HG03469 (cell line): ENCODE results near the gene GEMIN7.
"Not testable (repeated sequence)": the region's sequence is repeated elsewhere in the genome, so short reads cannot be mapped to it uniquely, and the experiment has no call there.

Experiments used
- ATAC-seq: cut with Tn5 transposase; IDR thresholded peaks from one replicate; pipeline ENCODE4 v1.9.1; 2021; ENCODE audit warnings: mild to moderate bottlenecking, moderate library complexity, moderate number of reproducible peaks; ENCODE audit not compliant: unreplicated experiment

Gene GEMIN7

DNA sequence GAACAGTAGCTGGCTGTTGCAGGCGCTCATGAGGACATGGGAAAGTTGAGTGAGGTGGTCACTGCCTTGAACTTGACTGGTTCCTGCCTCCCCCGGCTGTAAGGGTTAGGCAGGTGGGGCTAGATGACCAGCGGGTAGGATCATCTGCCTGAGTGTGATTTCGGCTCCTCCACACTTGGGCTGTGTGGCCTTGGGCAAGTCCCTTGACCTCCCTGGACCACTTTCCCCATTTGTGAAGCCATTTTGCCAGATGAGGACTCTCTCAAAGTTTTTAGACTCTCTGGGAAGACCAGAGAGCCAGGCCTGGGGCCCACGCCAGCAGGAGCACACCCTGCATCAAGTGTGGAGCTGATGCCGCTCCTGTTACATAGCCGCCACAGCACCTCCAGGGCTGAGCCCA lies 23.4 kb downstream of the GEMIN7 start:
- no peak for ATAC-seq

DNA sequence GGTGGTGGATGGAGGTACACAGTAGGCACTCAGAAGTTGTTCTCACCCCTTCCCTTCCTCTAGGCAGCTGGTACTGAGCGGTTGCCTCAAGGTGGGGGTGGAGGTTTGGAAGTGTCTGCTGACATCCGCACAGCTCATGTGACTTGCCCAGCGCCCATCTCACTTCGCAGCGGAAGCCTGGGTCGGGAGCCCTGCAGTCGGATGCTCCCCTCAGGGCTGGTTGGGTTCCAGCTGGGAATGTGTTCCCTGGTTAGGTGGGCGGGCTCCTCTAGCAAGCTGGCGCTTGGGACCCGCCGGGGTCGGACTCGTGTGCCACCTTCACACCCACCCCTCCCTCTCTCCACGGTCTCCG lies 24.1 kb downstream of the GEMIN7 start:
- ATAC-seq = no peak

DNA sequence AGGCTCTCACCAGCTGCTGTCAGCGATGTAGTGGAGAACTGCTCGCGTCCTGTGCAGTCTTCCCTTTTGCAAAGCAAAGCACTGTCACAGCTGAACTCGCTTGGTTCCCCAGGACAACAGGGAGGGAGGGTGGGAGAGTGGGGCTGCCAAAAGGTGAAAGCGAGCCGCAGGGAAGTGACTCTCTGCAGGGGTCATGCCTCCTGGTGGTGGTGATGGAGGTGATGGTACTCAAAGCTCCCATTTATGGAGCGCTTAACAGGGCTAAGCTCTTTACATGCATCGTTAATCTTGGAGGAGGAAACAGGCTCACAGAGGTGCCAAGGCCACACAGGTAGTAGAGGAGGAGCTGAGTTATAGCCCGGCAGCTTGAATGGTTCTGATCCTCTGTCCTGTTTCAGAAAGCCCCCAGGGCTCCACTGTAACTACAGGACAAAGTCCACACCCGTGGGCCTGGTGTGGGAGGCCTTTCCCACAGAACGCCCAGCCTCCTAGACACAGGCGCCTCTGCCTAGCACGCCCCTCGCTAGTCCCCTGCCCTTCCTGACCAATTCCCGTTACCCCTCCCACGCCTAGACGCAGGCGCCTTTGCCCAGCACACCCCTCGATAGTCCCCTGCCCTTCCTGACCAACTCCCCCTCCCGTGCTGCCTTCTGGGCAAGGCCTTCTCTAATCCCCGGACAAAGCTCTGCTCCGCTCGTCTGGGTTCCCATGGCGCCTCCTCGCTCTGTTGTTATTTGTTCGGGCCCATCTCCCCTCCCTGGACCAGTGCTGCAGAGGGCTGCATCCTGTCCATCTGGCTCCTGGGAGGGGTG lies 24.7 kb downstream of the GEMIN7 start:
- no peak for ATAC-seq

GRCh38 chr19:45104658-45105349 lies 25.7 kb downstream of the GEMIN7 start:
- ATAC-seq = no peak

GRCh38 chr19:45106363-45106762 lies 27.3 kb downstream of the GEMIN7 start:
- not testable (repeated sequence) for ATAC-seq

GRCh38 chr19:45107621-45108150 lies 28.6 kb downstream of the GEMIN7 start:
- ATAC-seq = no peak

GRCh38 chr19:45110851-45111266 lies 31.8 kb downstream of the GEMIN7 start:
- ATAC-seq = no peak

- ATAC-seq = no peak
These were observed 33.2 kb downstream of the GEMIN7 start for GRCh38 chr19:45112111-45112827.

DNA sequence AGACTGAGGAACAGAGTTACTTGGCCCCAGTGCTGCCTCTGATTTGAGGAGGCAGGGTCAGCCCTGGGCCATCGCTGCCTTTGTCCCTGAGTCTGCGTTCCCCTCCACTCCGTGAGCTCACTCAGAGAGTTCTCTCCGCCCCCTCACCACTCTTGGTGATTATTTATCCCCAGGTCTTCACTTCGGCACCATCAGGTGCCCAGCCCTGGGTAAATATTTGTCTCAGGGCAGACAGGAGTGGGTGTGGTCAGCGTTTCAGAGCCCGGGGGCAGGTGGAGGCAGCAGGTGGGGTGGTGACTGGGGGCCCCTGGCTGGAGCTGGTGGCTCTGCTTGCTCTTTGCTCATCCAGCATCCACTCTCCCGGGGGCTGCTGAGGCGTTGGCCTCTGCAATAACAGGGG lies 34.6 kb downstream of the GEMIN7 start:
- ATAC-seq = no peak

GRCh38 chr19:45114116-45114515 lies 35.1 kb downstream of the GEMIN7 start:
- ATAC-seq = no peak

DNA sequence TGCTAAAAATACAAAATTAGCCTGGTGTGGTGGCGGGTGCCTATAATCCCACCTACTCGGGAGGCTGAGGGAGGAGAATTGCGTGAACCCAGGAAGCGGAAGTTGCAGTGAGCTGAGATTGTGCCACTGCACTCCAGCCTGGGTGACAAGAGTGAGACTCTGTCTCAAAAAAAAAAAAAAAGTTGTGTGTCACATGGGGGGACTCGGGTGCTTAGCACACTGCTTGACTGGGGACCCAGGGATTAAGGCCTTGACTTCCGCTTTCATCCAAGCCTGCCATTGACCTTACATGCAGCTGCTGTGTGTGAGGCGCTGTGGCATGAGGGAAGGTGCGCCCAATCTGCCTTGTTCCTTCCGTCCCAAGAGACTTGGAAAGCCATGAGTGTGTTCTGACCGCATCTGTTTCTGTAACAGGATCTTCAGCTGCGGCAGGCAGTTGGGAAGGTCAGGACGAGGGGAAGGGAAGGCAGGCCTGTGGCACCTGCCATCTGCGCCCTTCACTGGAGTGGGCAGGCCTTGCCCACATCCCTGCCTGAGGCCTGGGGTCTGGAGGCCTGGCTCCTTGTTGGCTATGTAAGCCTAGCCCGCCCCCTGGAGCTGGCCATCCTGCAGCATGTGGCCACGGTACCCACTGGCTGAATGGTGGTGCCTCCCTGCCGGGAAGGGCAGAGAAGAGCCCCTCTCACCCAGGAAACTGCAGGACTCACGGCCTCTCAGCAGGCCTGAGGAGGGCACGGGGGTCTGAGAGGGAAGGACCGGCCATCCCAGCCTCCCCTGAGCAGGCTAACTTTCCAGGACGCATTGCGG lies 37.0 kb downstream of the GEMIN7 start:
- no peak for ATAC-seq

GRCh38 chr19:45117167-45117594 lies 38.1 kb downstream of the GEMIN7 start:
- no peak for ATAC-seq

DNA sequence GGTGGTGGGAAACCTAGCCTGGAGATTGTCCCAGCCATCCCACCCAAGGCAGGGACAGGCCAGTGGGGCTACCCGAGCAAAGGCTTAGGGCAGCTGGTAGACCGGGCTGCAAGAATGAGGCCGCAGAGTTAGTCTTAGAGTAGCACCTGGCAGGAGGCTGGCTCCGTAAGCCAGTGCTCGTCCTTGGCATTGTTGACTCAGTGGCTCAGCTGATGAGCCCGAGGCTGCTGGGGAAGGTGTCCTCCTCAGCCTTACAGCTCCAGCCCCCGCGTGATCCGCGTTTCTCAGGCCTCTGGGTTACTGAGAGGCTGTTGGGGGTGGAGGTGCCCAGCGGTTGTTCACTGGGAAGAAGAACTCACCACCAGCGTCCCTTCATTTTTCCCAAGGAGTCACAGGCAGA lies 38.6 kb downstream of the GEMIN7 start:
- ATAC-seq = no peak

GRCh38 chr19:45118106-45118505 lies 39.0 kb downstream of the GEMIN7 start:
- no peak for ATAC-seq

- not testable (repeated sequence) for ATAC-seq
These were observed 39.7 kb downstream of the GEMIN7 start for GRCh38 chr19:45118591-45119355.

DNA sequence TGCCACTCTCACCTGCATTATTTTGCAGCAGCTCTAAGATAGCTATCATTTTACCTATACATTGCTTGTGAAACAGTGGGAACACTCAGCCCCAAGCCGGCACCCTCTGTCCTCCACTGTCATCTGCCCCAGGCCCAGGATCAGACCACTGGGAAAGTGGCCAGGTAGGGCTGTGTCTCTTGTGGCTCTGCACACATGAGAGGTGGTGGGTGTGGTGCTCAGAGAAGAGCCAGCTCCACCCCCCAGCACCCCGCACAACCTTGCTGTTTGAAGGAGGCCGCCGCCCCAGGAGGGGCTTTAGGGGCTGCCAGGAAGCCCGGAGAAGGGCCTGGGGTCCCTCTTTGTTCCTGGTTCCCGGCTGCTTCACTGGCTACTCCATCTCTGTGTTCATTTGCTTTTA lies 40.5 kb downstream of the GEMIN7 start:
- no peak for ATAC-seq

DNA sequence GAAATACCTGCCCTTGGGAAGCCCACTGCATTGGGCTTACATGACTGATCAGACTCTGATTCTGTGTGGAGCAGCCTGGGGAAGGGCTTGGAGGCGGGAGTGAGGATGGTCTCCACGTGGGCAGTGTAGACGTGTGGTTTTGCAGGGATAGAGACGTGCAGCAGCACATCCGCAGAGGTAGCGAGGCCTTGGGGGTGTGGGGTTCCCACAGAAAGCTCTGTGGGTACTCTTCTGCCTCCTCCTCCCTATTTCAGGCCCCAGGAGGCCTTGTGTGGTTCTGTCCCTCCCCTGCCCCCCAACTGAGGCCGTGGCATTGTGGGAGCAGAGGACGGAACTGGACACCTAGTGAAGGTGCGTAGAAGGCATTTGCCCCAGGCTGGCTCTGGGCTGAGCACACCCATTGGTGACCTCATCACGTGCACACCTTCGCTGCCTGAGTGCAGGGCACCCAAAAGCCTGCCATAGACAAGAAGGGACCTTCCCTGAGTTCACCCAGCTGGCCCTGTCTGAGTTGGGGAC lies 42.8 kb downstream of the GEMIN7 start:
- no peak for ATAC-seq

DNA sequence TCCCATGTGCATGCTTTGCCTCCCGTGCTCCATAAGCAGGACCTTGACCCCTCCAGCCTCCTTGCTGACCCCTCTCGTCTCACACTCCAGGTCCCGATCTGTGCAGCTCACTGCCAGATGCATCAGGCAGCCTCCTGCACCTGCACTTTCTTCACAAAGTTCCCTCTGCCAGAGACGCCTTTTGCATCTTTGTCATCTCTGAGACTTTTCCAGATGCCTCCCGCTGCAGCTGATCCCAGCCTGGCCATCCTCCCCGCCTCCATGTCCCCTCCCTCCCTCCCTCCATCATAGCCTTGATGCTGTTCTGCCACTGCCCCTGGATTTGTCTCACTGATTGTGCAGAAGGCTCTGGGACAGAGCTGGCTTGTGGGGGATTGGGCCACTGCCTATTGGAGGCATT lies 43.8 kb downstream of the GEMIN7 start:
- ATAC-seq = no peak

- no peak for ATAC-seq
These were observed 44.4 kb downstream of the GEMIN7 start for GRCh38 chr19:45123440-45123850.

DNA sequence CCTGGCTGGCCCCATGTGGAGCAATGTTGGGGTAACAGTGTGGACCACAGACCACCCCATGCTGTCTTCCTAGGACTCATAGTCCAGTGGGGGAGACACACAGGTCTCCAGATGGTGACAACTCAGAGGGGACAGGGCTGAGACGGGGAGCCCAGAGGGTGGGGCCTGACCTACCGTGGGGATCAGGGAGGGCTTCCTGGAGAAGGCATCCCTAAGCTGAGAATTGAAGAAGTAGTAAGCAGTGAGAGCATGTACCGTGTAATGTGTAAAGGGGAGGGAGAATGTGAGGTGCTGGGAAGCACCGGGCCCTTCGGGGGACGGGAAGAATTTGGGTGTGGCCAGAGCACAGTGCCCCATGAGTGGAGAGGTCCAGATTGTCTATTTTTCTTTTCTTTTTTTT lies 45.0 kb downstream of the GEMIN7 start:
- no peak for ATAC-seq
